Right atrium auricular region (tissue), 2 donors: ENCODE data around the gene TUBGCP6. TPM values are rescaled to one million over a fixed set of nuclear protein-coding genes. Genes with fewer than 3 reads are reported as not detected.

ENCODE experiments used
- DNase-seq: peaks from one replicate; pipeline ENCODE4 v3.0.0-alpha.2; 2019; ENCODE audit warnings: low spot score
- H3K27ac ChIP-seq, 2 donors: fragments of 200-600 bp; sonication (generic); 1 replicate in 1 of 2; 2 replicates in 1 of 2; pipeline ENCODE4 v1.5.1; 2016 to 2019
- H3K27me3 ChIP-seq, 2 donors: fragments of 200-600 bp; sonication (generic); one replicate each; pipeline versions ENCODE4 v1.5.1 to v1.6.0; 2017 to 2019
- H3K36me3 ChIP-seq: fragments of 200-600 bp; sonication (generic); one replicate; pipeline ENCODE4 v1.5.1; 2016
- H3K4me1 ChIP-seq, 2 donors: fragments of 200-600 bp; sonication (generic); one replicate each; pipeline versions ENCODE4 v1.5.1 to v1.6.0; 2017 to 2019
- H3K4me3 ChIP-seq, 2 donors: fragments of 200-600 bp; sonication (generic); 1 replicate in 1 of 2; 2 replicates in 1 of 2; pipeline ENCODE4 v1.5.1; 2017 to 2019; ENCODE audit warnings: mild to moderate bottlenecking in 1 of 2, moderate library complexity in 1 of 2
- H3K9me3 ChIP-seq, 2 donors: fragments of 200-600 bp; sonication (generic); one replicate each; pipeline ENCODE4 v1.5.1; 2019
- total RNA-seq, 2 donors: library from RNA; depleted of rRNA; stranded (reverse); fragments of >200 nt; gene quantifications; one replicate each; pipeline ENCODE4 v1.1.0, GENCODE V29; 2016
- TF ChIP-seq, protein P1 (sequence below), 2 donors: fragments of 200-600 bp; sonication (generic); IDR thresholded peaks; one replicate each; pipeline ENCODE4 v1.5.1; 2019; ENCODE audit warnings: antibody characterized with exemption in 2 of 2

The TUBGCP6 gene
- total RNA-seq, 2 donors from 2014 or later = 19.5 to 22.1 TPM

DNA sequence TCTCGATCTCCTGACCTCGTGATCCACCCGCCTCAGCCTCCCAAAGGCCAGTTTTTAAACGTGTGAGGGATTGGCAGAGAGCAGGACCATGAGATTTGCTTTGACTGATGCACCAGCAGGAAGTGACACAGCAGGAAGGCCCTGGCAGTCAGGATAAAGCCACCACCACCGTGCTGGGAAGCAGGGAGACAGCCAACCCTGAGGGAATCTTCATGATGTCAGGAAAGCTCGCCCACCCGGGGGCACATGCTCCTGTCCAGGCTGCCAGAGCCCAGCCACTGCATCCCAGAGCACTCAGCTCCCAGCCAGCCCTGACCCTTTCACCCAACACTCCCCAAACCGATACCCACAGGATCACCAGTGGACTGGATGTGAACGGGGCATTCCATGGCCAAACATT lies 6.1 kb downstream of the TUBGCP6 start:
- TF ChIP-seq, protein P1, sequence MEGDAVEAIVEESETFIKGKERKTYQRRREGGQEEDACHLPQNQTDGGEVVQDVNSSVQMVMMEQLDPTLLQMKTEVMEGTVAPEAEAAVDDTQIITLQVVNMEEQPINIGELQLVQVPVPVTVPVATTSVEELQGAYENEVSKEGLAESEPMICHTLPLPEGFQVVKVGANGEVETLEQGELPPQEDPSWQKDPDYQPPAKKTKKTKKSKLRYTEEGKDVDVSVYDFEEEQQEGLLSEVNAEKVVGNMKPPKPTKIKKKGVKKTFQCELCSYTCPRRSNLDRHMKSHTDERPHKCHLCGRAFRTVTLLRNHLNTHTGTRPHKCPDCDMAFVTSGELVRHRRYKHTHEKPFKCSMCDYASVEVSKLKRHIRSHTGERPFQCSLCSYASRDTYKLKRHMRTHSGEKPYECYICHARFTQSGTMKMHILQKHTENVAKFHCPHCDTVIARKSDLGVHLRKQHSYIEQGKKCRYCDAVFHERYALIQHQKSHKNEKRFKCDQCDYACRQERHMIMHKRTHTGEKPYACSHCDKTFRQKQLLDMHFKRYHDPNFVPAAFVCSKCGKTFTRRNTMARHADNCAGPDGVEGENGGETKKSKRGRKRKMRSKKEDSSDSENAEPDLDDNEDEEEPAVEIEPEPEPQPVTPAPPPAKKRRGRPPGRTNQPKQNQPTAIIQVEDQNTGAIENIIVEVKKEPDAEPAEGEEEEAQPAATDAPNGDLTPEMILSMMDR (IDR thresholded peaks at IDR 0.05) = no peak
- Histone ChIP-seq H3K36me3 (peaks cover 26% of the 10 kb centered on the region), H3K9me3 (no peaks in the 10 kb centered on the region), H3K27me3 (no peaks in the 10 kb centered on the region), H3K4me3 (no peak overlapping the region), H3K27ac (no peak overlapping the region), H3K4me1 (peaks cover 0 to 32% of the 10 kb centered on the region in 2 donors)
- no peak for DNase-seq

DNA sequence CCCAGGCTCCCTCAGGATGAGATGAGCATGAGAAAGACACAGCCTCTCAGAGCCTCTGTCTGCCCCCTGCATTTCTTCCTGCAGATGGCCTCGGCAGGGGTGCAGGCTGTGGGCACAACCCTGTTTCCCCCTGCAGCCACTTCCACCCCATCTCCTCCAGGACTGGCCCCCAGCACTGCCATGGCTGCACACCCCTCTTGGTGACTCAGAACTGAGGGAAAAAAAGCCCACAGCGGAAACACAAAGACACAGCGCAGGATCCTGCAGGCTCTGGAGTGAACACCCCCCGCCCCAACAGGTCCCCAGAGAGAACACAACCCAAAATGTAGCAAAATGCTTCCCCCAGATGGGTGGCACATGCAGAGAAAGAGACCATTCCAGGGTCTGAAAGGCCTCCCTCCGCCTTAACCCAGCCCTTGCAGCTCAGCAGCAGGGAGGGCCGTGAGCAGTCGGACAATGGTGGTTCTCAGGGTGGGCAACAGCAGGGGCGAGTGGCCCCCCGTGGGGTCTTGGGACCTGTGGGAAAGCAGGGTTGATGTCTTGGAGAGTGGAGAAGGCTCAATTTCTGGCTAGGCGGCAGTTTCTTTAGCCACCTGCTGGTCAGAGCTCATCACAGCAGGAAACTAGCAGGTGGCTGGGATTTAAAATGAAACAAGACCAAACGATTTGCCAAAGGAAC lies 8.0 kb downstream of the TUBGCP6 start:
- no peak for DNase-seq
- Histone ChIP-seq H3K27me3 (no peaks in the 10 kb centered on the region), H3K36me3 (peaks cover 35% of the 10 kb centered on the region), H3K27ac (no peak overlapping the region), H3K4me1 (peaks cover 0 to 13% of the 10 kb centered on the region in 2 donors), H3K9me3 (no peaks in the 10 kb centered on the region), H3K4me3 (no peak overlapping the region)
- TF ChIP-seq, protein P1 (IDR thresholded peaks at IDR 0.05) = no peak

DNA sequence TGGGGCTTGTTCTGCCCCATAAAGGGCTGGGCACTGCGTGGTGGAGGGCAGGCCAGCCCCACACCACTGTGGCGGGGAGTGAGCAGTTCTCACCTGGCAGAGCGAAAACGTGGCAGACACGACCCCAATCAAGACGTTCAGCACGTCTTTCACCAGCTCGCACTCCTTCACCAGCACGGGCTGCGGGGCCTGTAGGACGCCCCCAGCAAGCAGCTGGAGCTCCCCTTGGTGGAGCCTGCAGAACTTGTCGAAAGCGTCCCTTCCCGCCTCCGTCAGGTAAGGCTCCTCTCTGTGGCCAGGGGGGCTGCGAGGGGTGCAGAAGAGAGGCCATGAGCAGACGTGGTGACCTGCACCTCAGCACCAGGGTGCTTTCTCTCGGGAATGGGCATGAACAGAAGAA lies 11.6 kb downstream of the TUBGCP6 start:
- no peaks in the 10 kb centered on the region for H3K9me3 ChIP-seq
- H3K4me1 ChIP-seq = no peaks in the 10 kb centered on the region
- H3K27ac ChIP-seq = no peak overlapping the region
- no peaks in the 10 kb centered on the region for H3K27me3 ChIP-seq
- TF ChIP-seq, protein P1 (IDR thresholded peaks at IDR 0.05) = no peak
- H3K36me3 ChIP-seq = peaks cover 31% of the 10 kb centered on the region
- no peak overlapping the region for H3K4me3 ChIP-seq
- no peak for DNase-seq

DNA sequence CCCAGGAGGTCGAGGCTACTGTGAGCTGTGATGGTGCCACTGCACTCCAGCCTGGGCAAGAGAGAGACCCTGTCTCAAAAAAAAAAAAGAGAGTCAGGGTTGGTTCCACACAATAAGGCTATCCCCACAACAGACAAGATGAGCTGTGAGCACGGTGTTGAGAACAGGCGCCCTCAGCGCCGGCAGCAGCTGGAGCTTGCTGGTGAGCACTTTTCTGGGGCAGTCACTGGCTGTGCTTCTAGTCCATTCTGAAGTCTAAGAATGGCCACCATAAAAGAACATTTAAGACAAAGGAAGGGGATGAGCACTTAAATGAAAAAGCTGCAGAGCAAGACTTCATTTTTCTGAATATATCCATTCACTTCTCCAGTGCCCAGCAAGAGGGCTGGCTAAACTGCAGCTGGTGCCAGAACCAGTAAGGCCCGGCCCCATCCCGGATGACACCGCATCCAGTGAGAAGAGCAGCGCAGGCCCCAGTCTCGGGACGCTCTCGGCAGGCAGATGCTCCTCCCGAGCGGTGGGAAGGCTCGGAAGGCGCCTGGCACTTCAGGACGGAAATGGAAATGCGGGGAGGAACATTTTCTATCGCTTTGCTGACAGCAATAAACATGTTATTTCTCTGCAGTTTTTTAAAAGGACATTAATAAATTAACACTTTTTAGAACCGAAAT lies 12.2 kb downstream of the TUBGCP6 start:
- no peaks in the 10 kb centered on the region for H3K9me3 ChIP-seq
- no peaks in the 10 kb centered on the region for H3K4me1 ChIP-seq
- H3K4me3 ChIP-seq = no peak overlapping the region
- H3K36me3 ChIP-seq = peaks cover 34% of the 10 kb centered on the region
- no peak for DNase-seq
- no peak overlapping the region for H3K27ac ChIP-seq
- TF ChIP-seq, protein P1 (IDR thresholded peaks at IDR 0.05) = no peak
- H3K27me3 ChIP-seq = no peaks in the 10 kb centered on the region

DNA sequence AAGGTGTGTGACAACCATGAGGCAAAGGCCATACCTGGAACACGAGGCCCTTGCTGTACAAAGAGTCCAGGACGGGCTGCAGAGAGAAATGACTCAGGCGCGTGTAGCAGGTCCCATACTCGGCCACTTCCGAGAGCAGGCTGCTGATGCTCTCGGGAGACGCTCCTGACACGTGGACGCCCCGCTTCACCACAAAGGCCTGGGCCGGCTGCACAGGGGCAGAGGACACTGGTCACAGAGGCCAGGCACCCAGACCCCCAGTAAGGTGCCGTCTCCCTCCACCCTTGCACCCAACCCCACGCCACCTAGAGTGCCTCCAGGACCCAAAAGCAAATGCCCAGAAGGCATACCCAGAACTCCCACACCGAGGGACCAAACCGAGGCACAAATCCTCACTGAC lies 15.5 kb downstream of the TUBGCP6 start:
- peaks cover 47% of the 10 kb centered on the region for H3K36me3 ChIP-seq
- H3K27ac ChIP-seq = no peak overlapping the region

More for the DNA sequence above, 15.5 kb downstream of the TUBGCP6 start:
- no peaks in the 10 kb centered on the region for H3K27me3 ChIP-seq
- H3K4me3 ChIP-seq = no peak overlapping the region
- no peaks in the 10 kb centered on the region for H3K9me3 ChIP-seq
- DNase-seq = no peak
- no peaks in the 10 kb centered on the region for H3K4me1 ChIP-seq
- TF ChIP-seq, protein P1 (IDR thresholded peaks at IDR 0.05) = no peak
